DND-41 (cell line): ENCODE data around the gene CLEC14A.

ENCODE experiments used
- ATAC-seq: fragments of 200-7000 bp; cut with Tn5 transposase; 3 replicates; pipeline ENCODE4 v1.9.1; 2021; ENCODE audit warnings: low read depth; ENCODE audit not compliant: insufficient read depth
- DNase-seq: peaks from one replicate; pipeline ENCODE4 v3.0.0-alpha.2; 2020
- H2AFZ ChIP-seq: 2 replicates; pipeline ENCODE4 v1.6.0; 2012; ENCODE audit warnings: low read depth, low read length
- H3K27ac ChIP-seq: 2 replicates; pipeline ENCODE4 v1.5.1; 2012; ENCODE audit warnings: low read length, inconsistent platforms
- H3K27me3 ChIP-seq: fragments of 200-600 bp; sonication (generic); 2 replicates; pipeline ENCODE4 v1.6.0; 2012; ENCODE audit warnings: low read length, mild to moderate bottlenecking, inconsistent platforms; ENCODE audit not compliant: insufficient read depth, poor library complexity
- H3K36me3 ChIP-seq: 2 replicates; pipeline ENCODE4 v1.5.1; 2012; ENCODE audit warnings: low read length, inconsistent platforms; ENCODE audit not compliant: insufficient read depth
- H3K4me1 ChIP-seq: 2 replicates; pipeline ENCODE4 v1.5.1; 2012; ENCODE audit warnings: mild to moderate bottlenecking, low read length; ENCODE audit not compliant: insufficient read depth
- H3K4me2 ChIP-seq: 2 replicates; pipeline ENCODE4 v1.6.0; 2012; ENCODE audit warnings: mild to moderate bottlenecking, moderate library complexity, low read length, inconsistent platforms; ENCODE audit not compliant: insufficient read depth
- H3K4me3 ChIP-seq, 2 experiments: fragments of 200-600 bp in 1 of 2; shearing (Covaris generic) in 1 of 2; 2 replicates each; pipeline ENCODE4 v1.5.1; 2012 to 2016; ENCODE audit warnings: inconsistent platforms in 2 of 2, low read length in 2 of 2, mild to moderate bottlenecking in 2 of 2, low read depth in 1 of 2, moderate library complexity in 1 of 2
- H3K79me2 ChIP-seq: 2 replicates; pipeline ENCODE4 v1.6.0; 2012; ENCODE audit warnings: low read length, inconsistent platforms; ENCODE audit not compliant: insufficient read depth
- H3K9ac ChIP-seq: 2 replicates; pipeline ENCODE4 v1.6.0; 2012; ENCODE audit warnings: low read depth, mild to moderate bottlenecking, inconsistent platforms, low read length, moderate library complexity
- H3K9me3 ChIP-seq: 2 replicates; pipeline ENCODE4 v1.5.1; 2012; ENCODE audit warnings: low read length, moderate library complexity, mild to moderate bottlenecking, inconsistent platforms; ENCODE audit not compliant: insufficient read depth, severe bottlenecking
- H4K20me1 ChIP-seq: 2 replicates; pipeline ENCODE4 v1.6.0; 2012; ENCODE audit warnings: low read length; ENCODE audit not compliant: insufficient read depth
- EZH2 ChIP-seq: IDR thresholded peaks from 3 replicates; pipeline ENCODE4 v1.6.1; 2012; ENCODE audit warnings: borderline replicate concordance, low read depth, mild to moderate bottlenecking, moderate library complexity, low read length, inconsistent platforms; ENCODE audit not compliant: severe bottlenecking
- TF ChIP-seq, protein P1 (sequence below): IDR thresholded peaks from 2 replicates; pipeline ENCODE4 v1.5.1; 2012; ENCODE audit warnings: borderline replicate concordance, low read length, moderate library complexity, mild to moderate bottlenecking; ENCODE audit not compliant: poor library complexity, severe bottlenecking; ENCODE audit errors: extremely low read depth

Gene CLEC14A

DNA sequence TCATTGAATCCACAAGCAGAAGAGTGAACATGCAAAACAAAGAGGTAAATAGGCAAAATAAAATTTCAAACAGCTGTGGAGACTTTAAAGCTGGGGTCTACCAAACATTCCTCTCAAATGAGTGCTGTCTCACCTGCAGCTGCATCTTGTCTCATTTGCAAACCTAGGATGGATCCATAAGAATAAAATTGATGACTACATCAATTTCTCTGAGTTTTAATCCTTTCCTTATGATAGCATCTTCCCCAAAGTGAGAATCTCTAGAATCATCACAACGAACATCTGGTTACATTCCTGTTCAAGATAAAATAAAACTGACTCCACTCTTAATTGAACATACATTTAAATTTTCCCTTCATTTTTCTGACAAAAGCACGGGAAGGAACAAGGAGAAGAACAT, 29.9 kb downstream of the CLEC14A start:
- TF ChIP-seq, protein P1, sequence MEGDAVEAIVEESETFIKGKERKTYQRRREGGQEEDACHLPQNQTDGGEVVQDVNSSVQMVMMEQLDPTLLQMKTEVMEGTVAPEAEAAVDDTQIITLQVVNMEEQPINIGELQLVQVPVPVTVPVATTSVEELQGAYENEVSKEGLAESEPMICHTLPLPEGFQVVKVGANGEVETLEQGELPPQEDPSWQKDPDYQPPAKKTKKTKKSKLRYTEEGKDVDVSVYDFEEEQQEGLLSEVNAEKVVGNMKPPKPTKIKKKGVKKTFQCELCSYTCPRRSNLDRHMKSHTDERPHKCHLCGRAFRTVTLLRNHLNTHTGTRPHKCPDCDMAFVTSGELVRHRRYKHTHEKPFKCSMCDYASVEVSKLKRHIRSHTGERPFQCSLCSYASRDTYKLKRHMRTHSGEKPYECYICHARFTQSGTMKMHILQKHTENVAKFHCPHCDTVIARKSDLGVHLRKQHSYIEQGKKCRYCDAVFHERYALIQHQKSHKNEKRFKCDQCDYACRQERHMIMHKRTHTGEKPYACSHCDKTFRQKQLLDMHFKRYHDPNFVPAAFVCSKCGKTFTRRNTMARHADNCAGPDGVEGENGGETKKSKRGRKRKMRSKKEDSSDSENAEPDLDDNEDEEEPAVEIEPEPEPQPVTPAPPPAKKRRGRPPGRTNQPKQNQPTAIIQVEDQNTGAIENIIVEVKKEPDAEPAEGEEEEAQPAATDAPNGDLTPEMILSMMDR: no peak
- TF ChIP-seq EZH2: no peak

DNA sequence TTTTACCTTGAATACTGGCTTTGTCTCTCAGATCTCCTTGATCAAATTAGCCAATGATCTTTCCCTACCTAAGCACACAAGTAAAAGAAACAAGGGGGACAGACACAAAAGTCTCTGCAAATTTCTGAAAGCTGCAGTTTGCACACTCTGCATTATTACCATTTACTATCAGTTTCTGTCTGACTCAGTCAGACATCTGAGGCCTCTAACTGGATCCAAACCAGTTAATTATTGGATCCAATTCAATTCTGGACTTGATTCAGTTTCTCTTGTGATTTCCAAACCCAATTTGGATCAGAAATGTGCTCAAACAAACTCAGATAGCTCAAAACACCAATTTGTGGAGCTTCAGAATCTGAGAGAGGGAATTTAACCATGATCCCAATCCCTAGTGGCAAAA, 31.6 kb downstream of the CLEC14A start:
- DNase-seq (no peak), ATAC-seq (no peak)
- no peak overlapping the region for H3K9ac ChIP-seq
- no peak for TF ChIP-seq EZH2
- TF ChIP-seq, protein P1: no peak
- no peaks in the 10 kb centered on the region for H3K79me2 ChIP-seq
- no peak overlapping the region for H3K4me3 ChIP-seq
- H3K36me3 ChIP-seq: no peaks in the 10 kb centered on the region
- no peaks in the 10 kb centered on the region for H3K9me3 ChIP-seq
- H3K4me2 ChIP-seq: no peak overlapping the region
- H2AFZ ChIP-seq: no peak overlapping the region
- no peaks in the 10 kb centered on the region for H3K27me3 ChIP-seq
- H3K4me1 ChIP-seq: no peaks in the 10 kb centered on the region
- H3K27ac ChIP-seq: no peak overlapping the region
- H4K20me1 ChIP-seq: no peaks in the 10 kb centered on the region

More for the DNA sequence above, 29.9 kb downstream of the CLEC14A start:
- Histone ChIP-seq H3K36me3 (no peaks in the 10 kb centered on the region), H3K4me2 (no peak overlapping the region), H3K79me2 (no peaks in the 10 kb centered on the region), H3K9me3 (no peaks in the 10 kb centered on the region), H3K4me1 (no peaks in the 10 kb centered on the region), H3K27ac (no peak overlapping the region), H2AFZ (no peak overlapping the region), H3K27me3 (no peaks in the 10 kb centered on the region), H4K20me1 (no peaks in the 10 kb centered on the region), H3K4me3 (no peak overlapping the region), H3K9ac (no peak overlapping the region)
- DNase-seq: no peak
- ATAC-seq: no peak

DNA sequence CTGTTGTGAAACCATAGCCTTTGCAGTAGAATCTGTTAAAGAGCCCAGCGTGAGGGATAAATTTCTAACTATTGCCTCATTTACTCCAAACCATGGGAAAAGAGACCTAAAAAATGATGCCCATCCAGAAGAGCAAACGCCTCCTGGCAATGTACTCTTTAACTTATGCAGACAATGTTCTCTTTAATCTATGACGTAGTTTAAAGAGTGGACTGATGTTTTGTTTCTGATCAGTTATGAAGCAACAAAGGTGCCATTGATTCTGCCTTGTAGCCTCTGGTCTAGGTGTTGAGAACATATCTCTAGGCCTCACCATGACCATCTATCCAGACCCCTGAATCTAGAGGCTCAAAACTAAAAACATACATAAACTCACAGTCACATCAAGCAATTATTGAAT, 34.8 kb downstream of the CLEC14A start:
- Histone ChIP-seq H3K9me3 (no peaks in the 10 kb centered on the region), H2AFZ (no peak overlapping the region), H3K4me2 (no peak overlapping the region), H3K4me3 (no peak overlapping the region), H4K20me1 (no peaks in the 10 kb centered on the region), H3K9ac (no peak overlapping the region), H3K79me2 (no peaks in the 10 kb centered on the region), H3K27ac (no peak overlapping the region), H3K36me3 (no peaks in the 10 kb centered on the region), H3K4me1 (no peaks in the 10 kb centered on the region), H3K27me3 (no peaks in the 10 kb centered on the region)
- no peak for ATAC-seq
- no peak for DNase-seq
- TF ChIP-seq, protein P1: no peak
- no peak for TF ChIP-seq EZH2

DNA sequence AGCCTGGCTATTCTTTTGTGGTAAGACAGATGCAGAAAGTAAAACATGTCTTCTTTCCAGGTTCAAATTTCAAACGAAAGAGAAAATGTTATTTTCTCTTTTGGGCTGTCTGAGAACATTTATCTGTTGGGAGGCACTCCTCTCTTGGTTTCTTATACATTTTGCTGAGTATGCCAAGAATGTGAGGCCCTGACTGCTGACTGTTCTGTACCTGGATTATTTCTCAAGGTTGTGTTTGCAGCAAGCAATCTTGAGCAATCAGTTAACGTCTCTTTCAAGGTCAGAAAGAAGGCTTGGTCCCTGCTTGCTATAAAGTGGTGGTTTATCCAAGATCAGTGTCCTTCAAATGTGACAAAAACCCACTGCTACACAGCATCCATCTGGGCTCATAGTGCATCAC, 38.3 kb downstream of the CLEC14A start:
- H3K9me3 ChIP-seq: no peaks in the 10 kb centered on the region
- DNase-seq: no peak
- no peak overlapping the region for H3K4me2 ChIP-seq
- TF ChIP-seq, protein P1: no peak
- TF ChIP-seq EZH2: no peak
- no peak overlapping the region for H2AFZ ChIP-seq
- no peaks in the 10 kb centered on the region for H3K4me1 ChIP-seq
- H3K9ac ChIP-seq: no peak overlapping the region
- no peaks in the 10 kb centered on the region for H3K36me3 ChIP-seq
- H4K20me1 ChIP-seq: no peaks in the 10 kb centered on the region
- no peak overlapping the region for H3K4me3 ChIP-seq
- H3K27me3 ChIP-seq: no peaks in the 10 kb centered on the region
- no peak overlapping the region for H3K27ac ChIP-seq
- no peak for ATAC-seq
- H3K79me2 ChIP-seq: no peaks in the 10 kb centered on the region
